Measurements from ENCODE around the gene PCDHB14.
"Not testable (repeated sequence)": the region's sequence is repeated elsewhere in the genome, so short reads cannot be mapped to it uniquely, and the experiment has no call there.

DNA sequence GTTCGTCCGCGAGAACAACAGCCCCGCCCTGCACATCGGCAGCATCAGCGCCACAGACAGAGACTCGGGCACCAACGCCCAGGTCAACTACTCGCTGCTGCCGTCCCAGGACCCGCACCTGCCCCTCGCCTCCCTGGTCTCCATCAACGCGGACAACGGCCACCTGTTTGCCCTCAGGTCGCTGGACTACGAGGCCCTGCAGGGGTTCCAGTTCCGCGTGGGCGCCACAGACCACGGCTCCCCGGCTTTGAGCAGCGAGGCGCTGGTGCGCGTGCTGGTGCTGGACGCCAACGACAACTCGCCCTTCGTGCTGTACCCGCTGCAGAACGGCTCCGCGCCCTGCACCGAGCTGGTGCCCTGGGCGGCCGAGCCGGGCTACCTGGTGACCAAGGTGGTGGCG, 12.9 kb upstream of the PCDHB14 start:
- TF ChIP-seq, protein P1, sequence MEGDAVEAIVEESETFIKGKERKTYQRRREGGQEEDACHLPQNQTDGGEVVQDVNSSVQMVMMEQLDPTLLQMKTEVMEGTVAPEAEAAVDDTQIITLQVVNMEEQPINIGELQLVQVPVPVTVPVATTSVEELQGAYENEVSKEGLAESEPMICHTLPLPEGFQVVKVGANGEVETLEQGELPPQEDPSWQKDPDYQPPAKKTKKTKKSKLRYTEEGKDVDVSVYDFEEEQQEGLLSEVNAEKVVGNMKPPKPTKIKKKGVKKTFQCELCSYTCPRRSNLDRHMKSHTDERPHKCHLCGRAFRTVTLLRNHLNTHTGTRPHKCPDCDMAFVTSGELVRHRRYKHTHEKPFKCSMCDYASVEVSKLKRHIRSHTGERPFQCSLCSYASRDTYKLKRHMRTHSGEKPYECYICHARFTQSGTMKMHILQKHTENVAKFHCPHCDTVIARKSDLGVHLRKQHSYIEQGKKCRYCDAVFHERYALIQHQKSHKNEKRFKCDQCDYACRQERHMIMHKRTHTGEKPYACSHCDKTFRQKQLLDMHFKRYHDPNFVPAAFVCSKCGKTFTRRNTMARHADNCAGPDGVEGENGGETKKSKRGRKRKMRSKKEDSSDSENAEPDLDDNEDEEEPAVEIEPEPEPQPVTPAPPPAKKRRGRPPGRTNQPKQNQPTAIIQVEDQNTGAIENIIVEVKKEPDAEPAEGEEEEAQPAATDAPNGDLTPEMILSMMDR (conservative IDR thresholded peaks at IDR 0.05; ENCODE audit: low read length) = not testable (repeated sequence)
- TF ChIP-seq EZH2phosphoT487 (IDR thresholded peaks at IDR 0.05; ENCODE audit: borderline replicate concordance) = not testable (repeated sequence)
